ENCODE data around the gene LYRM7. TPM values are rescaled to one million over a fixed set of nuclear protein-coding genes. Genes with fewer than 3 reads are reported as not detected.

The LYRM7 gene
- total and polyA plus RNA-seq, 10 of the 15 experiments (the other 5 are each of a cell fraction or from before 2014, with no cell fraction given): 9.2 to 68.8 (median 20.2) TPM

DNA sequence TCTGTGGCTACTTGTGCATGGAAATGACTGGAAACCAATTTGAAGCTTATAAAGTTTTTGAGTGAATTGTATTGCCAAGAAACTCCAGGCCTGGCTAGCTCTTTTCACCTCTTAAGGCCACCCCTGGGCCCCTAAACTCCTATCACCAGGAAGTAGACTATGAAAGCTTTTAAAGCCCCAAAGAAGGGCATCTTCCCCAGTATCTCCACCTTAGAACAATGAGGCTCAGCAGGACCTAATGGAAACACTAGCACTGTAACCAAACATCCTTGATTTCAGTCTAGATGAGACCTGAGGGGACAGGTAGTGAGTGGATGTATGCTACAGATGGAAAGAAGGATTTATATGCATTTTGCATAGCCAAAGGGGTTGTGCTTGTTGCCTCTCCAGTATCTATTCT lies 25.0 kb downstream of the LYRM7 start (continued):
- TF ChIP-seq NFYA (IDR thresholded peaks at IDR 0.05; ENCODE audit: borderline replicate concordance, low read depth, low read length): no peak
- TF ChIP-seq NBN (IDR thresholded peaks at IDR 0.05): no peak

DNA sequence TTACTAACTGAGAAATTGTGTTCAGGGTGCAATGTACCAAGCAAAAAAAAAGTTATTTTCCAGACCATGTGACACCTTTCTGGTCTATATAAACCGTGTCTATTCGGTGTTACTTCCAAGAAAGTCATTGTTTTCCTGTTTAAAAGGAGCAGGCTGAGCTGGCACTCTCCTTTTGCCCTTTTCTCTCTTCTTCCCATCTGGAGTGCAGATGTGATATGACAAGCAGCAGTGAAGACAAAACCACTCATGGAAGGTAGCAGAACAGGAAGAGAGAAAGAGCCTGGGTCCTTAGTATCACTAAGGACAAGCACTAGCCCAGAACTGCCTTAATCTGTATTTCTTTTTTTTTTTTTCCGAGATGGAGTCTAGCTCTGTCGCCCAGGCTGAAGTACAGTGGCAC lies 25.6 kb downstream of the LYRM7 start:
- no peaks in the 10 kb centered on the region; a peak in 1 of 4 replicates for H3K36me3 ChIP-seq (ENCODE audit: control insufficient read depth in 2 of 2, insufficient read depth in 2 of 2, low read length in 1 of 2)
- no peak overlapping the region for H2AFZ ChIP-seq (ENCODE audit: control insufficient read depth, low read depth, low read length)
- H3K9me3 ChIP-seq (replicated peaks; ENCODE audit: control insufficient read depth, insufficient read depth, low read length): no peaks in the 10 kb centered on the region
- 92% methylated on average over 2 of the region's 4 CpGs for WGBS (ENCODE audit: insufficient coverage, insufficient replicate concordance, low lambda C conversion rate, missing lambda C conversion rate)
- ChIA-PET CTCF (interaction anchor here (1.0 kb wide), 1 partner anchor 11 kb away, joined by 4 read pairs; no protein-coding TSS in a partner anchor), SMC1A (ENCODE audit: uncharacterized antibody, unreplicated experiment) (interaction anchor here (0.9 to 1.9 kb wide), 3 partner anchors 11 to 24 kb away, joined by 3 to 5 read pairs (median 3); no protein-coding TSS in a partner anchor), RAD21 (ENCODE audit: unreplicated experiment) (no interaction called here), POLR2A (interaction anchor here (0.6 kb wide), 1 partner anchor 28 kb away, joined by 4 read pairs; no protein-coding TSS in a partner anchor)
- no peak for DNase-seq (ENCODE audit: low read depth, low spot score)
- ATAC-seq: no peak
- in situ Hi-C loops (cut with MboI) (no loop called here), intact Hi-C loops (cut with micrococcal nuclease; ENCODE audit: unreplicated experiment) (no loop called here)
- H3K27ac ChIP-seq (ENCODE audit: control insufficient read depth, insufficient read depth): no peak overlapping the region
- no peak overlapping the region for H3K4me2 ChIP-seq (ENCODE audit: control insufficient read depth, insufficient read depth)
- H3K9ac ChIP-seq (ENCODE audit: control insufficient read depth, insufficient read depth, low read length): no peak overlapping the region
- BruUV-seq (replicated peaks): no TSS peak
- no peak for FAIRE-seq
- no peak overlapping the region for H3K4me3 ChIP-seq
- TF ChIP-seq, protein P1, sequence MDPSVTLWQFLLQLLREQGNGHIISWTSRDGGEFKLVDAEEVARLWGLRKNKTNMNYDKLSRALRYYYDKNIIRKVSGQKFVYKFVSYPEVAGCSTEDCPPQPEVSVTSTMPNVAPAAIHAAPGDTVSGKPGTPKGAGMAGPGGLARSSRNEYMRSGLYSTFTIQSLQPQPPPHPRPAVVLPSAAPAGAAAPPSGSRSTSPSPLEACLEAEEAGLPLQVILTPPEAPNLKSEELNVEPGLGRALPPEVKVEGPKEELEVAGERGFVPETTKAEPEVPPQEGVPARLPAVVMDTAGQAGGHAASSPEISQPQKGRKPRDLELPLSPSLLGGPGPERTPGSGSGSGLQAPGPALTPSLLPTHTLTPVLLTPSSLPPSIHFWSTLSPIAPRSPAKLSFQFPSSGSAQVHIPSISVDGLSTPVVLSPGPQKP (IDR thresholded peaks at IDR 0.05; ENCODE audit: low read depth, low read length): no peak
- TF ChIP-seq IKZF2 (IDR thresholded peaks at IDR 0.05): no peak
- no peak for TF ChIP-seq TBL1XR1 (IDR thresholded peaks at IDR 0.05; ENCODE audit: low read depth, low read length)
- TF ChIP-seq ZNF207 (IDR thresholded peaks at IDR 0.05; ENCODE audit: borderline replicate concordance): no peak
- TF ChIP-seq ETV6 (conservative IDR thresholded peaks at IDR 0.05 in 1 of 2, IDR thresholded peaks at IDR 0.05 in 1 of 2; ENCODE audit: borderline replicate concordance in 1 of 2, low read depth in 1 of 2): no peak
- TF ChIP-seq TCF12 (IDR thresholded peaks at IDR 0.05; ENCODE audit: low read depth, low read length): no peak
- no peak for TF ChIP-seq SMARCA5 (IDR thresholded peaks at IDR 0.05)
- no peaks in the 10 kb centered on the region for H3K4me1 ChIP-seq (ENCODE audit: control insufficient read depth, insufficient read depth, low read length)
- no peaks in the 10 kb centered on the region for H3K27me3 ChIP-seq (replicated peaks in 1 of 2; ENCODE audit: control insufficient read depth in 2 of 2, insufficient read depth in 2 of 2, low read length in 1 of 2)
- H4K20me1 ChIP-seq (ENCODE audit: control insufficient read depth, insufficient read depth): no peaks in the 10 kb centered on the region
- no peaks in the 10 kb centered on the region for H3K79me2 ChIP-seq (ENCODE audit: control insufficient read depth, insufficient read depth, low read length)
